HG03439 (cell line): ENCODE measurements around the gene KRTAP10-5.
"Not testable (repeated sequence)": the region's sequence is repeated elsewhere in the genome, so short reads cannot be mapped to it uniquely, and the experiment has no call there.

Source experiments
- ATAC-seq: cut with Tn5 transposase; IDR thresholded peaks from one replicate; pipeline ENCODE4 v1.9.1; 2021; ENCODE audit warnings: mild to moderate bottlenecking, moderate library complexity; ENCODE audit not compliant: unreplicated experiment

KRTAP10-5 gene

GRCh38 chr21:44580231-44580821, at the start of gene KRTAP10-5:
Gene KRTAP10-5 (minus strand): TSS chr21:44580604. CDS start chr21:44580578, 26 bp downstream.
- ATAC-seq: not testable (repeated sequence)

DNA sequence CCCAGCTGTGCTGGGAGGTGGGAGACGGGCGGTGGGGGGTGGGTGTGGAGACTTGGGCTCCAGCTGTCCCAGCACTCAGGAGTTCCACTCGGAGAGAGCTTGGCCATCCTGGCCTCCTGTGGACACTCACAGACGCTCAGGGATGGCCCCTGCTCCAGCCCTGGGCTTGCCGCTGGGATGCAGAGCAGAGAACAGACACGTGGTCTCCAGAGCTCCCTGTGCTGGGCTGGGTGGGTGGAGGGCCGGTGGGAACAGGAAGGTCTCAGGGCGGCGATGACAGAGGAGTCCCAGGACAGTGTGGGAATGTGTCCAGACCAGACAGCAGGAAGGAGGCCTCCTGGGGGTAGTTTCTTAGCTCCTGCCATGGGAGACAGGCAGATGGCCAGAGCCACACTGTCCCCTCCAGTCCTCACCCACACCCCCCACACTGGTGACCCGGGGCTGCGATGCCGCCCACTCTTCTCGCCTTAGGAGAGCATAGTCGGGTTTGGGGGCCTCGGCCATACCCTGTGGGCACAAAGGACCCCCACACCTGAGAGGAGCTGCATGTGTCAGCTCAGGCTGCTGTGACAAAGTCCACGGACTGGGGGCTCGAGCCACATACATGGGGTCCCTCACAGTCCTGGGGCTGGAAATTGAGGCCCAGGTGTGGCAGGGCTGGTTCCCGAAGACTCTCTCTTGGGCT, 48.4 kb upstream of the KRTAP10-5 start:
- no peak for ATAC-seq

GRCh38 chr21:44627831-44628233, 47.4 kb upstream of the KRTAP10-5 start:
- not testable (repeated sequence) for ATAC-seq

DNA sequence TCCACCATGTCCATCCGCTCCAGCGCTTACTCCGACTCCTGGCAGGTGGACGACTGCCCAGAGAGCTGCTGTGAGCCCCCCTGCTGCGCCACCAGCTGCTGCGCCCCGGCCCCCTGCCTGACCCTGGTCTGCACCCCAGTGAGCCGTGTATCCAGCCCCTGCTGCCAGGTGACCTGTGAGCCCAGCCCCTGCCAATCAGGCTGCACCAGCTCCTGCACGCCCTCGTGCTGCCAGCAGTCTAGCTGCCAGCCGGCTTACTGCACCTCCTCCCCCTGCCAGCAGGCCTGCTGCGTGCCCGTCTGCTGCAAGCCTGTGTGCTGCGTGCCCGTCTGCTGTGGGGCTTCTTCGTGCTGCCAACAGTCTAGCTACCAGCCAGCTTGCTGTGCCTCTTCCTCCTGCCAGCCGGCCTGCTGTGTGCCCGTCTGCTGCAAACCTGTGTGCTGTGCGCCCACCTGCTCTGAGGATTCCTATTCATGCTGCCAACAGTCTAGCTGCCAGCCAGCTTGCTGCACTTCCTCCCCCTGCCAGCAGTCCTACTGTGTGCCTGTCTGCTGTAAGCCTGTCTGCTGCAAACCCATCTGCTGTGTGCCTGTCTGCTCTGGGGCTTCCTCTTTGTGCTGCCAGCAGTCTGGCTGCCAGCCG, 46.9 kb upstream of the KRTAP10-5 start:
- ATAC-seq: not testable (repeated sequence)

GRCh38 chr21:44626673-44627143, 46.3 kb upstream of the KRTAP10-5 start, which contains the start of gene KRTAP10-9:
Gene KRTAP10-9 (plus strand): TSS chr21:44627093. CDS start chr21:44627172, 79 bp downstream.
- ATAC-seq: no peak

DNA sequence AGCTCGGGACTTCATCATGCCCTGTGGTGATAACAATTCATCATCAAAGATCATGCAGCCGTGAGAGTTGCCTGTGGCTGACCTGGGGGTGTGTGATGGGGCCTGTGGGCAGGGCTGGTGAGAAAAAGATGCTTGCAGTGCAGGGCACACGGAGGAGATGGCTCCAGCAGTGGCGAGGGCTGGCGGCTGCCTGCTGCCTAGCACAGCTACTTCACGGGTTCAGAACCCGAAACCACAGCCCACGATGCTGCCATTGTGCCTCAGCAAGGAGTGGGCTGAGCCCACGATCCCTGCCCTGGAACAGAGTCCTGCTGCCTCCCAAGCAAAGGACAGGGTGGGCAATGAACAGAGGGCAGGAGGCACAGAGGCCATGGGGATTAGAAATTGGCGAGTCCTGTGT, 45.9 kb upstream of the KRTAP10-5 start:
- ATAC-seq: no peak

GRCh38 chr21:44625756-44626155, 45.4 kb upstream of the KRTAP10-5 start:
- ATAC-seq: no peak

- no peak for ATAC-seq
Measured at GRCh38 chr21:44623575-44623974, 43.2 kb upstream of the KRTAP10-5 start.

- no peak for ATAC-seq
Measured at GRCh38 chr21:44619886-44620285, 39.5 kb upstream of the KRTAP10-5 start.

DNA sequence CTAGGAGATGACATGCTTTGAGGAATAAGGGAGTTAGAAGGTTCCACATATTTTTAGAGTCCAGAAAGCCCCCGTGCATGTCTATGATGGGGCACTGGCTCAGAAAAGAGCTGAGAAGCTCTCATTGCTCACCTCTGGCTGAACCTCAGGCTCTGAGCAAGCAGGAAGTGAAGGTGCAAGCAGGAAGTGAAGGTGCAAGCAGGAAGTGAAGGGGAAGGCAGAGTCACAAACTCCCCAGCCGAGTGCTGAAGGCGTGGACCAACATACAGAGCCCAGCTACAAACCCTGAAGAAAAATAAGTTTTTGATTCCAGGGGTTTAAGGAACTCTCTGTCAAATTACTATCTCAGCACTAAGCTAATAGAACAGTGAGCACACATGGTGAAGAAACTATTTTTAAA, 38.5 kb upstream of the KRTAP10-5 start:
- no peak for ATAC-seq

- no peak for ATAC-seq
Measured at GRCh38 chr21:44618504-44618903, 38.1 kb upstream of the KRTAP10-5 start.

DNA sequence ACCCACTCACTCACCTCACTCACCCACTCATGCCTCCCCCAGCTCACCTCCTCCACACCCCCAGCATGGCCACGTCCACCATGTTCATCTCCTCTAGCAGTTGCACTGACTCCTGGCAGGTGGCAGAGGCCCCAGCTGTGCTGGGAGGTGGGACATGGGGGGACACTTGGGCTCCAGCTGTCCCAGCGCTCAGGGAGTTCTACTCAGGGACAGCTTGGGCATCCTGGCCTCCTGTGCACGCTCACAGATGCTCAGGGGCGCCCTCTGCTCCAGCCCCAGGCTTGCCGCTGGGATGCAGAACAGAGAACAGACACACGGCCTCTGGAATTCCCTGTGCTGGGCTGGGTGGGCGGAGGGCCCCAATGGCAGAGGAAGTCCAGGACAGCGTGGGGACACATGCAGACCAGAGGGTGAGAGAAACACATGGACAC, 36.7 kb upstream of the KRTAP10-5 start:
- ATAC-seq: no peak

- ATAC-seq: no peak
Measured at GRCh38 chr21:44616591-44616926, 36.2 kb upstream of the KRTAP10-5 start.

DNA sequence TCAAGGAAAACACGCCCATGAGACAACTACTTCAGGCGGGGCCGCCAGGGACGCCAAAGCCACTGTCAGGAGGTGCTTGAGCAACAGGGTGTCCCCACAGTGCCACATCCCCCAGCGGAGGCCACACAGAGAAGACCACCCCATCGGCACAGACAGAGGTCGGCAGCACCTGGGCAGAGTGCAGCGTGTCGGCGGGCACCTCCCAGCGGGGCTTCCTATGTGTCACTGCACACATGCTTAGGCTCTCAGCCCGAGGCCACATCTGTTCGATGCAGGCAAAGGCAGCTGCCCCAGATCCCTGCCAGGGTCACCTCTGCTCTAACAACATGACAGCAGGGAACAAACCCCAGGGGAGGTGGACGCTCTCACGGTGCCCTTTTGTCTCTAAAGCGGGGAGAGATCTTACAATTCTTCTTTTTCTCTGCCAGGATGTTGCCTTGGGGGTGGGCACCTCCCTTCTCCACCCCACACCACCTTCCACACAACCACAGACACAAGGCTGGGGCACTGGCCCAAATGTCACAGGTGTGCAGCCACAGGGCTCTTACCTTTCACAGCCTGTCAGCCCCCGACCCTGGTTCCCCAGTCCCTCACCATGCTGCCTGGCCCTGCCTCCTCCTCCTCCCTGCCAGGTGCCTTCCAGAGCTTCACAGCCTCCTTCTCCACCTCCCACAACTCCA, 35.6 kb upstream of the KRTAP10-5 start:
- no peak for ATAC-seq

DNA sequence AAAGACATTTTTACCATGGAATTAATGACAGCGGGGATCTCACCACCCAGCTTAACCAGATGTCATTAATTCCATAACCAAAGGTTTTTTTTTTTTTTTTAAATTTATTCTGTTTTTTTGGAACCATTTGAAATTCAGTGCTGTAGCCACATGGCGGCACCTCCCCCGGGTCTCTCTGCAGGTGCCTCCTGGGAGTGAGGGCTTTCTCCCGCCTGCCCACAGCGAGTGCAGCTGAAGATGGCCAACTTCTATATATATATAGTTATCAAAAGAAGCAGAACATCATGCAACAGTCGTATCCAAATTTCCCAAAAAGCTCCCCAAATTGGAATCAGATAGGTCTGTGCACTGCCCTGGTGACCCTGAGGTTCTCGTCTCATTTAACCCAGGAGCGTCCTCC, 35.1 kb upstream of the KRTAP10-5 start:
- ATAC-seq: no peak

DNA sequence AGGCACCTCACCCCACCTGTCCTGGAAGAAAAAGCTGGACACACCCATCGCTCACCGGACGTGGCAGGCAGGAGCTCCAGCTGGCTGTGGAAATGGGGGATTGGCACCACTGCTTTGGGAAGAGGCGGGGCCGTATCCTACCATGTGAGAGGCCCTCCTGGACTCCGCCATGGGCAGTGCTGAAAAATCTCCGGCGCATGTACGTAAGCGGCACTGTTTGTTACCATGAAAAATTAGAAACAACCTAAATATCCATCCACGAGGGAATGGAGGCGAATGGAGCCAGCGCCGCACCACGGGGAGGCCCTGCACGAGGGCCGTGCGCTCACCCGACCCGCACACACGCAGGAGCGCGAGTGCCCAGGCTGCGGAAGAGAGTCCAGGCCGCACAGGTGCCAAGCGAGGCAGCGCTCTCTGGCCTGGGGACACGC, 34.6 kb upstream of the KRTAP10-5 start:
- ATAC-seq: no peak

- no peak for ATAC-seq
Measured at GRCh38 chr21:44614161-44614631, 33.8 kb upstream of the KRTAP10-5 start.

- no peak for ATAC-seq
Measured at GRCh38 chr21:44613386-44614155, 33.2 kb upstream of the KRTAP10-5 start.

- no peak for ATAC-seq
Measured at GRCh38 chr21:44612669-44613229, 32.3 kb upstream of the KRTAP10-5 start.

DNA sequence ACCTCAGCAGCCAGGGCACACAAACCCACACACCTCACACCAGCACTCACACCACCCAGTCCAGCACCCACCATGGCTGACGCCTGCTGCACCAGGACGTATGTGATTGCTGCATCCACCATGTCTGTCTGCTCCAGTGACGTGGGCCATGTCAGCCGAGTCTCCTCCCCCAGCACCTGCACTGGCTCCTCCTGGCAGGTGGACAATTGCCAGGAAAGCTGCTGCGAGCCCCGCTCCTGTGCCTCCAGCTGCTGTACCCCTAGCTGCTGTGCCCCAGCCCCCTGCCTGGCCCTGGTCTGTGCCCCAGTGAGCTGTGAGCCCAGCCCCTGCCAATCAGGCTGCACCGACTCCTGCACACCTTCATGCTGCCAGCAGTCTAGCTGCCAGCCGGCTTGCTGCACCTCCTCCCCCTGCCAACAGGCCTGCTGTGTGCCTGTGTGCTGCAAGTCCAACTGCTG, 31.7 kb upstream of the KRTAP10-5 start, which contains the start of gene KRTAP10-8:
KRTAP10-8 (plus strand) TSS at position 51 of the 458 bp plus-strand sequence; CDS start at position 73, 22 bp downstream.
- ATAC-seq: no peak
